SH-SY5Y (cell line): ENCODE data around the gene DENND2A.

Source experiments
- GATA2 ChIP-seq: IDR thresholded peaks from 2 replicates; pipeline ENCODE4 v1.6.1; 2011; ENCODE audit warnings: mild to moderate bottlenecking, low read depth, low read length
- GATA3 ChIP-seq: IDR thresholded peaks from 2 replicates; pipeline ENCODE4 v1.6.1; 2011; ENCODE audit warnings: low read depth, mild to moderate bottlenecking, low read length, moderate library complexity

Gene DENND2A

GRCh38 chr7:140540136-140540777 is 100.4 kb downstream of the DENND2A start:
- no peak for TF ChIP-seq GATA2
- TF ChIP-seq GATA3 = no peak

- no peak for TF ChIP-seq GATA3
- TF ChIP-seq GATA2 = no peak
These were observed 101.2 kb downstream of the DENND2A start for GRCh38 chr7:140539461-140539860.

- TF ChIP-seq GATA3 (no peak), GATA2 (no peak)
These were observed 102.7 kb downstream of the DENND2A start for GRCh38 chr7:140537750-140538482.

- TF ChIP-seq GATA2 (no peak), GATA3 (no peak)
These were observed 105.9 kb downstream of the DENND2A start for GRCh38 chr7:140534743-140535142.

- TF ChIP-seq GATA2 (no peak), GATA3 (no peak)
These were observed 107.2 kb downstream of the DENND2A start for GRCh38 chr7:140533394-140533872.

GRCh38 chr7:140526787-140527664 is 113.6 kb downstream of the DENND2A start:
- TF ChIP-seq GATA2 = no peak
- no peak for TF ChIP-seq GATA3

- TF ChIP-seq GATA2 (no peak), GATA3 (no peak)
These were observed 114.4 kb downstream of the DENND2A start for GRCh38 chr7:140526214-140526613.

GRCh38 chr7:140525743-140526142 is 114.9 kb downstream of the DENND2A start:
- no peak for TF ChIP-seq GATA2
- TF ChIP-seq GATA3 = no peak

- TF ChIP-seq GATA3 (no peak), GATA2 (no peak)
These were observed 119.2 kb downstream of the DENND2A start for GRCh38 chr7:140521421-140521820.

- TF ChIP-seq GATA3 (no peak), GATA2 (no peak)
These were observed 121.6 kb downstream of the DENND2A start for GRCh38 chr7:140519007-140519399.

- TF ChIP-seq GATA3 = no peak
- TF ChIP-seq GATA2 = no peak
These were observed 122.1 kb downstream of the DENND2A start for GRCh38 chr7:140518370-140519006.

GRCh38 chr7:140517546-140518369 is 122.9 kb downstream of the DENND2A start:
- TF ChIP-seq GATA3 = no peak
- no peak for TF ChIP-seq GATA2

- no peak for TF ChIP-seq GATA3
- no peak for TF ChIP-seq GATA2
These were observed 128.2 kb downstream of the DENND2A start for GRCh38 chr7:140512317-140513000.

- TF ChIP-seq GATA3 (no peak), GATA2 (no peak)
These were observed 130.8 kb downstream of the DENND2A start for GRCh38 chr7:140509789-140510188.
